ENCODE measurements around the gene LSMEM2. TPM values are rescaled to one million over a fixed set of nuclear protein-coding genes. Genes with fewer than 3 reads are reported as not detected.
"Not testable (repeated sequence)": the region's sequence is repeated elsewhere in the genome, so short reads cannot be mapped to it uniquely, and the experiment has no call there.

The LSMEM2 gene
- total RNA-seq, 1 donor from 2014 or later: not detected

DNA sequence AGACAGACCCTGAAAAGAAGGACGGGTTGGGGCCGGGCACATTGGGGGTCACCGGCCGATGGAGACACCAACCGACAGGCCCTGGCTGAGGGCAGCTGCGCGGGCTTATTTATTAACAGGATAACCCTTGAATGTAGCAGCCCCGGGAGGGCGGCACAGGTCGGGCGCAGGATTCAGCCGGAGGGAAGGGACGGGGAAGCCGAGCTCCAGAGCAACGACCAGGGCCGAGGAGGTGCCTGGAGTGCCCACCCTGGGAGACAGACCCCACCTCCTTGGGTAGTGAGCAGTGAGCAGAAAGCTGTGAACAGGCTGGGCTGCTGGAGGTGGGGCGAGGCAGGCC lies 2.2 kb upstream of the LSMEM2 start:
- Histone ChIP-seq H3K27ac (no peak overlapping the region), H3K9me3 (no peaks in the 10 kb centered on the region), H3K4me1 (peaks cover 30% of the 10 kb centered on the region), H3K27me3 (no peaks in the 10 kb centered on the region), H3K36me3 (no peaks in the 10 kb centered on the region), H3K4me3 (no peak overlapping the region)
- TF ChIP-seq, protein P1, sequence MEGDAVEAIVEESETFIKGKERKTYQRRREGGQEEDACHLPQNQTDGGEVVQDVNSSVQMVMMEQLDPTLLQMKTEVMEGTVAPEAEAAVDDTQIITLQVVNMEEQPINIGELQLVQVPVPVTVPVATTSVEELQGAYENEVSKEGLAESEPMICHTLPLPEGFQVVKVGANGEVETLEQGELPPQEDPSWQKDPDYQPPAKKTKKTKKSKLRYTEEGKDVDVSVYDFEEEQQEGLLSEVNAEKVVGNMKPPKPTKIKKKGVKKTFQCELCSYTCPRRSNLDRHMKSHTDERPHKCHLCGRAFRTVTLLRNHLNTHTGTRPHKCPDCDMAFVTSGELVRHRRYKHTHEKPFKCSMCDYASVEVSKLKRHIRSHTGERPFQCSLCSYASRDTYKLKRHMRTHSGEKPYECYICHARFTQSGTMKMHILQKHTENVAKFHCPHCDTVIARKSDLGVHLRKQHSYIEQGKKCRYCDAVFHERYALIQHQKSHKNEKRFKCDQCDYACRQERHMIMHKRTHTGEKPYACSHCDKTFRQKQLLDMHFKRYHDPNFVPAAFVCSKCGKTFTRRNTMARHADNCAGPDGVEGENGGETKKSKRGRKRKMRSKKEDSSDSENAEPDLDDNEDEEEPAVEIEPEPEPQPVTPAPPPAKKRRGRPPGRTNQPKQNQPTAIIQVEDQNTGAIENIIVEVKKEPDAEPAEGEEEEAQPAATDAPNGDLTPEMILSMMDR (IDR thresholded peaks at IDR 0.05): no peak
- TF ChIP-seq POLR2AphosphoS5 (IDR thresholded peaks at IDR 0.05; ENCODE audit: insufficient read depth in 1 of 2, low read depth in 1 of 2) (no peak), POLR2A (IDR thresholded peaks at IDR 0.05) (no peak)
- intact Hi-C loops (cut with DNase I): loop anchor here (10.0 kb wide), 1 partner anchor 152 kb away; no protein-coding TSS in a partner anchor
- no peak for DNase-seq (ENCODE audit: extremely low spot score in 2 of 2)

DNA sequence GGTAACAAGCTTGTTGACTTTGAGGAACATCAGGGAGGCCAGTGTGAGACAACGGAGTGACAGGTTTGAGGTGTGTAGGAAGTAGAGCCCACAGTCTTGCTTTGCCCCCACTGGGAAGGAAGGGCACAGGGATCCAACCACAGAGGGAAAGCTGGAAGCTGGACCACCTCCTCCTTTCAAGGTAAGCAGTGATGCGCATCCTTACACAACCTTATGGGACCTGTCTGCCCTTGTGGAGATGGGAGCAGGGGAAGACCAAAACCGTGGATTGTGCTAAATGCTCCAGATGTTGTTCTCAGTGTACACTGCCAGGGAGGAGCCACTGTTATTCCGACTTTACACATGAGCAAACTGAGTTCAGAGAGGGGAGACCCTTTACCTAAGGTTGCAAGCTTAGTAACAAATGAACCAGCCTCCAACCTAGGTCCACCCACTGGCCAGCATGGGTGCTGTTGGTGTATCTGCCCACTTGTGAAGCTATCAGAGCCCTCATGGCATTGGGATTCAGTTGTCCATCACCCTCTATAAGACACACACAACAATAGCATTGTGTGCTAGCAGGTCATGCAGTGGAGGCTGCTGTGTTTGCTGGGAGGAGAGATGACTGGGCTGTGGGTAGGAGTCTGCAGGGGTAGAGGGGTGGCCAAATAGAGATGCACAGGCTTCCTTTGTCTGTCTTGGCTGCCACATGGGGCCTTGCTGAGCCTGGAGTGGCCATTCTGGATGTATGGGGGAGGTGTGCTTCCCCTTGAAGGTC lies 586 bp upstream of the LSMEM2 start:
- Histone ChIP-seq H3K36me3 (no peaks in the 10 kb centered on the region), H3K9me3 (no peaks in the 10 kb centered on the region), H3K4me3 (no peak overlapping the region), H3K4me1 (peaks cover 15% of the 10 kb centered on the region), H3K27me3 (no peaks in the 10 kb centered on the region), H3K27ac (no peak overlapping the region)
- intact Hi-C loops (cut with DNase I): loop anchor here (10.0 kb wide), 1 partner anchor 154 kb away; no protein-coding TSS in a partner anchor
- no peak for DNase-seq (ENCODE audit: extremely low spot score in 2 of 2)
- TF ChIP-seq POLR2A (IDR thresholded peaks at IDR 0.05): no peak
- no peak for TF ChIP-seq POLR2AphosphoS5 (IDR thresholded peaks at IDR 0.05; ENCODE audit: insufficient read depth in 1 of 2, low read depth in 1 of 2)
- TF ChIP-seq, protein P1 (IDR thresholded peaks at IDR 0.05): no peak

DNA sequence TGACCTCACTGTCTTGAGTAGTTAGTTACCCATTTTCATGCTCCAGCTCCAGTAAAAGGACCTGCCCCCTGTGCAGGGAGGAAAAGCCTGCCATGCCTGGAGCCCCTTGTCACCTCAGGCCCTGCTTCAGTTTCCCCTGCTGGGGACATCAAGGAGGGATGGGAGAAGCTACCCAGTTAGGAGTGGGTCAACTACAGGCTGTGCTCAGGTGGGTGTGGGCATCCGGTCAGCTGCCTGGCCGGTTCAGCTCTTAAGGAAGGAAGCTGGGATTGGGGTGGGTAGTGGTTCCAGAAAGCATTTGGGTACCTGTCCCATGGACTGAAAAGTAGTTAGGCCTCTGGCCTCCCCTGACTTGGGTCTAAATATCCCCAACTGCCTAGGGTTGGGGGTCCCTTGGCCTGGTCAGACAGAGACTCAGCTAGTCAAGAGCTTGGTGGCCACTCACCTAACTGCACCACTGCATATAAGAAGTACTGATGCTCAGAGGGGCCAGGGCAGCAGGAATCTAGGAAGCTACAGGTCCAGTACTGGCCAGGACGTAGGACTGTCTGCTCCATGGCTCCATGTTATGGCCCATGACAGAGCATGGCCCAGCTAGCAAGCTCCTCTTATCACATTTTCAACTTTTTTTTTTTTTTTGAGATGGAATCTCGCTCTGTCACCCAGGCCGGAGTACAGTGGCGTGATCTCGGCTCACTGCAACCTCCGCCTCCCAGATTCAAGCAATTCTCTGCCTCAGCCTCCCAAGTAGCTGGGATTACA lies 549 bp downstream of the LSMEM2 start:
- Histone ChIP-seq H3K36me3 (no peaks in the 10 kb centered on the region), H3K4me3 (no peak overlapping the region), H3K27me3 (no peaks in the 10 kb centered on the region), H3K27ac (no peak overlapping the region), H3K9me3 (no peaks in the 10 kb centered on the region), H3K4me1 (peaks cover 4% of the 10 kb centered on the region)
- intact Hi-C loops (cut with DNase I): loop anchor here (10.0 kb wide), 1 partner anchor 155 kb away; no protein-coding TSS in a partner anchor
- no peak for DNase-seq (ENCODE audit: extremely low spot score in 2 of 2)
- TF ChIP-seq POLR2AphosphoS5 (IDR thresholded peaks at IDR 0.05; ENCODE audit: insufficient read depth in 1 of 2, low read depth in 1 of 2) (no peak), POLR2A (IDR thresholded peaks at IDR 0.05) (no peak)
- TF ChIP-seq, protein P1 (IDR thresholded peaks at IDR 0.05): no peak

DNA sequence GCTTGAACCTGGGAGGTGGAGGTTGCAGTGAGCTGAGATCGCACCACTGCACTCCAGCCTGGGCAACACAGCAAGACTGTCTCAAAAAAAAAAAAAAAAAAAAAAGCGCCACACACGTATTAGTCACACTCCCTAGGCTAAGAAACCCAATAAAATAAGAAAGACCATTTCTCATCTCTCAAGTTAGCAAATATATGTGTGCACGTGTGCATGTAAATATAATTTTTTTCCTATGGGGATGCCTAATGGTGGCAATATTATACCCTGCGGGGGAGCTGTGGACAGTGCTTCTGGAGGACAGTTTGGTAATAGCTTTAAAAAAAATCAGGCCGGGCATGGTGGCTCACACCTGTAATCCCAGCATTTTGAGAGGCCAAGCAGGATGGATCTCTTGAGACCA lies 5.2 kb downstream of the LSMEM2 start:
- DNase-seq (ENCODE audit: extremely low spot score in 2 of 2); H3K9me3 ChIP-seq; intact Hi-C loops (cut with DNase I): not testable (repeated sequence)

DNA sequence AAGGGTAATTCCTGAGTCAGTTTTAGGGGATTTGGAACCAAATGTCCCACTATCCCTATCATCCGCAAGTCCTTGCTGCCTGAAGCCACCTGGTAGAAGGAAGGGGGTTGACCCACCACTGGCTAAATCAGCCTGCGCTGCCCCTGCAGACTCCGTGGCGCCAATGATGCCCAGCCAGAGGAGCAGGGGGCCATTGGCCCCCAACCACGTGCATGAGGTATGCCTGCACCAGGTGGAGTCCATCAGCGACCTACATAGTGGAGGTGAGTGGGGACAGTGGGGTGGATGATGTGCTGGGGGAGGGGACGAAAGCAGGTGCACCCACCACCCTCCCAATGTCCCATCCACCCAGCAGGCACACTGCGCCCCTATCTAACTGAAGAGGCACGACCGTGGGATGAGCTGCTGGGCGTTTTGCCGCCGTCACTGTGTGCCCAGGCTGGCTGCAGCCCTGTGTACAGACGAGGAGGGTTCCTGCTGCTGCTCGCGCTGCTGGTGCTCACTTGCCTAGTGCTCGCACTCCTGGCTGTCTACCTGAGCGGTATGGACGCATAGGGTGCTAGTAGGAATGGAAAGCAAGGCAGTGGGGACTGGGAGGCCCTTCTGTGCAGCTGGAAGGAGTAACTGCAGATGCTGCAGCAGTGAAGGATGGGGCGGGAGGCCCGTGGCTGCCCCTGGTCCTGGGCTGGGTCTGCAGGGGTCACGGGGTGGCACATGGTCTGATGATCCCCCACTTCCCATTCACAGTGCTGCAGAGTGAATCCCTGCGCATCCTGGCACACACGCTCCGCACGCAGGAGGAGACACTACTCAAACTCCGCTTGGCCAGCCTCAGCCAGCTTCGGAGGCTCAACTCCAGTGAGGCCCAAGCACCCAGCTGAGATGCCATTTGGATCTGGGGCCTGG lies 7.7 kb downstream of the LSMEM2 start:
- Histone ChIP-seq H3K36me3 (peaks cover 0 to 41% of the 10 kb centered on the region in 2 donors), H3K27me3 (no peaks in the 10 kb centered on the region), H3K4me3 (no peak overlapping the region), H3K9me3 (no peaks in the 10 kb centered on the region), H3K27ac (no peak overlapping the region), H3K4me1 (peaks cover 14% of the 10 kb centered on the region)
- TF ChIP-seq, protein P1 (IDR thresholded peaks at IDR 0.05): no peak
- TF ChIP-seq POLR2AphosphoS5 (IDR thresholded peaks at IDR 0.05; ENCODE audit: insufficient read depth in 1 of 2, low read depth in 1 of 2) (no peak), POLR2A (IDR thresholded peaks at IDR 0.05) (no peak)
- intact Hi-C loops (cut with DNase I): no loop called here
- no peak for DNase-seq (ENCODE audit: extremely low spot score in 2 of 2)

More for the DNA sequence above, 5.2 kb downstream of the LSMEM2 start:
- H3K27ac ChIP-seq, H3K27me3 ChIP-seq, H3K4me3 ChIP-seq, H3K4me1 ChIP-seq: not testable (repeated sequence)
- peaks cover 0 to 28% of the 10 kb centered on the region in 2 donors for H3K36me3 ChIP-seq

All from vagina (tissue), 2 donors.